ENCODE measurements around the gene LRSAM1.

Gene LRSAM1

DNA sequence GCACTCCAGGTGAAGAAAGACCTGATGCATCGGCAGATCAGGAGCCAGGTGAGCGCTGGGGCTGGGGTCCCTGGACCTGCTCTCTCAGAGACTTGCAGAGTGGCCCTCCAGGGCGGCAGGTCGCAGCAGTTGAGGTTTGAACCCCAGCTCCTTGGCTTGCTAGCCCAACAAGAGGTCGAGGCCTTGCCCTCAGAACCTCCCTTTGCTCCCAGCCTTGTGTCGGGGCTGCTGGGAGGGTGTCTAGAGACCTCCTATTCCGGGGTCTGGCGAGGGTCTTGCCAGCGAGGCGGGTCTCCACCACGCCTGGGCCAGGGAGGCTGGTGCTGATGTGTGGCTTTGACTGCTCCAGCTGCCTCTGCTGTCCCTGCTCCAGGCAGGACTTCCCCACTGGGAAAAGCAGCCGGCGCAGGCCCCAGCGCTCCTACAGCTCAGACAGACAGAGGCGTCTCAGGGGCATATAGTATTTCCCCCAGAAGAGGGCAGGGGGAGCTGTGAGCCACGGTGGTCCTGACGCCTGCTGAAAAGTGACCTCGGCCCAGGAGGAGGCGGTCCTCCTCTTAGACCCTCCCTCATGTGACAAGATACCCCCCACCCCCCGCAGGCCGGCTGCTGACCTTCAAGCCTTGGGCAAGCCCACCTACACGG, 38.3 kb downstream of the LRSAM1 start:
- TF ChIP-seq, protein P1, sequence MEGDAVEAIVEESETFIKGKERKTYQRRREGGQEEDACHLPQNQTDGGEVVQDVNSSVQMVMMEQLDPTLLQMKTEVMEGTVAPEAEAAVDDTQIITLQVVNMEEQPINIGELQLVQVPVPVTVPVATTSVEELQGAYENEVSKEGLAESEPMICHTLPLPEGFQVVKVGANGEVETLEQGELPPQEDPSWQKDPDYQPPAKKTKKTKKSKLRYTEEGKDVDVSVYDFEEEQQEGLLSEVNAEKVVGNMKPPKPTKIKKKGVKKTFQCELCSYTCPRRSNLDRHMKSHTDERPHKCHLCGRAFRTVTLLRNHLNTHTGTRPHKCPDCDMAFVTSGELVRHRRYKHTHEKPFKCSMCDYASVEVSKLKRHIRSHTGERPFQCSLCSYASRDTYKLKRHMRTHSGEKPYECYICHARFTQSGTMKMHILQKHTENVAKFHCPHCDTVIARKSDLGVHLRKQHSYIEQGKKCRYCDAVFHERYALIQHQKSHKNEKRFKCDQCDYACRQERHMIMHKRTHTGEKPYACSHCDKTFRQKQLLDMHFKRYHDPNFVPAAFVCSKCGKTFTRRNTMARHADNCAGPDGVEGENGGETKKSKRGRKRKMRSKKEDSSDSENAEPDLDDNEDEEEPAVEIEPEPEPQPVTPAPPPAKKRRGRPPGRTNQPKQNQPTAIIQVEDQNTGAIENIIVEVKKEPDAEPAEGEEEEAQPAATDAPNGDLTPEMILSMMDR (conservative IDR thresholded peaks at IDR 0.05; ENCODE audit: low read depth, low read length) = no peak
- DNase-seq (ENCODE audit: low read depth) = no peak
- H3K4me3 ChIP-seq (ENCODE audit: low read depth, low read length) = no peak overlapping the region

DNA sequence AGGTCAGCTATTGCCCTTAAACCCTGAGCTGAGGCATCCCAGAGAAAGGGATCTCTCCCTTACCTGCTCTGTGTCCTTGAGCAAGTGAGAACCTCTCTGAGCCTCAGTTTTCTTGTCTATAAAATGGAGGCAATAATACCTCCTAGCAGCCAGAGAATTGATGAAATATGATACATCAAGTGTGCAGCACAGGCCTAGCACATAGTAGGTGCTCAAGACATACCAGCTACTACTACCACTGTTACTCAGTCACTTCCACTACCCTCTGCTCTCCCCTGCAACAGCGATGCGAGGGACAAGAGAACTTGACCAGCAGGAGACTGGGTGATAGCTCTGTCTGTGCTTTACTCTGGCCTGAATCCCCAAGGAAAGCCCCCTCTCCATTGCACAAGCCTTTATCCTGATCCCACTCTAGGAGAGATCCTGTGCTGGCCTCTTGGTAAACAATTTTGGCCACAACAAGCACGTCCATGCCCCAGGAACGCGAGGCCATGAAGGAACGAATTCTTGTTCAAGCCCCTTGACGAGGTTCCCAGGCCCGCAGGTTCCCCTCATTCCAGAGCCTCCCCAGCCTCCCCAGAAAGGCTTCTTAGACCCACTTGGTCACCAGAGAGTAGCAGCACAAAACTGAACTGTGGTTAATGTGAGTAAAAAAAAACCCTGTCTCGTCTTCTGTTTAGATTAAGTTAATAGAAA, 39.4 kb downstream of the LRSAM1 start:
- no peak overlapping the region for H3K4me3 ChIP-seq (ENCODE audit: low read depth, low read length)
- DNase-seq (ENCODE audit: low read depth) = peak; percentile 26
- TF ChIP-seq, protein P1 (conservative IDR thresholded peaks at IDR 0.05; ENCODE audit: low read depth, low read length) = no peak

DNA sequence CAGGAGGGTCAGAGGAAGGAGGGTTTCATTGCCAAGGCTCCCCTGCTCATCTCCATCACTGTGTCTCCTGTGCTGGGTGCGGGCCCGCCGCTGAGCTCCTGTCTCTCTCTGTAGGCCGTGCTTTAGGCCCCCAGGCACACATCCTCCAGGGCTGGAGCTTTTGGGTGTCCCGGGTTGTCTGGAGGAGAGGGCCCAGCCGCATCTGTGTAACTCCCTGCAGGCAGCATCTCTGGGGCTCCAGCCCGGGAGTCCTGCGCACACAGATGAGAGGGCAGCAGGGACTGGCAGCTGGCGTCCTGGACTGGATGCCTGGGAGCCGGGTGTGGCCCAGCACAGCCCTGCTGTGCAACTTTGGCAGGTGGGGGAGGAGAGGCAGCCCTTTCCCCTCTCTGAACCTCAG, 40.2 kb downstream of the LRSAM1 start:
- no peak overlapping the region for H3K4me3 ChIP-seq (ENCODE audit: low read depth, low read length)
- TF ChIP-seq, protein P1 (conservative IDR thresholded peaks at IDR 0.05; ENCODE audit: low read depth, low read length) = no peak
- DNase-seq (ENCODE audit: low read depth) = no peak

DNA sequence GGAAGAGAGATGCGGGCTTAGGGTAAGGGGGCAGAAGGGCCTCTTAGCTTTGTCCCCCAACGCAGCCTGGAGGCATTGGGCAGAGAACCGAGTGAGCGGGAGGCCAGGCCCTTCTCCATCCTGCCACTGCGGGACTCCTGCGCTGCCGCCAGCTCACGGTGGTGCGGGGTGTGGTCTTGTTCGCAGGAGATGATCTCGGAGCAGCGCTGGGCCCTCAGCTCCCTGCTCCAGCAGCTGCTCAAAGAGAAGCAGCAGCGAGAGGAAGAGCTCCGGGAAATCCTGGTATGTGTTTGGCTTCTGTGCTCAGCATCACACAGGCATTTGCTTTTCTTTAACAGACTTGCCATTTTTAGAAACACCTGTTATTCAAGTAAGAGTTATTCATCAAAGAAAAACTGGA, 41.3 kb downstream of the LRSAM1 start:
- H3K4me3 ChIP-seq (ENCODE audit: low read depth, low read length) = no peak overlapping the region
- TF ChIP-seq, protein P1 (conservative IDR thresholded peaks at IDR 0.05; ENCODE audit: low read depth, low read length) = no peak
- DNase-seq (ENCODE audit: low read depth) = no peak

DNA sequence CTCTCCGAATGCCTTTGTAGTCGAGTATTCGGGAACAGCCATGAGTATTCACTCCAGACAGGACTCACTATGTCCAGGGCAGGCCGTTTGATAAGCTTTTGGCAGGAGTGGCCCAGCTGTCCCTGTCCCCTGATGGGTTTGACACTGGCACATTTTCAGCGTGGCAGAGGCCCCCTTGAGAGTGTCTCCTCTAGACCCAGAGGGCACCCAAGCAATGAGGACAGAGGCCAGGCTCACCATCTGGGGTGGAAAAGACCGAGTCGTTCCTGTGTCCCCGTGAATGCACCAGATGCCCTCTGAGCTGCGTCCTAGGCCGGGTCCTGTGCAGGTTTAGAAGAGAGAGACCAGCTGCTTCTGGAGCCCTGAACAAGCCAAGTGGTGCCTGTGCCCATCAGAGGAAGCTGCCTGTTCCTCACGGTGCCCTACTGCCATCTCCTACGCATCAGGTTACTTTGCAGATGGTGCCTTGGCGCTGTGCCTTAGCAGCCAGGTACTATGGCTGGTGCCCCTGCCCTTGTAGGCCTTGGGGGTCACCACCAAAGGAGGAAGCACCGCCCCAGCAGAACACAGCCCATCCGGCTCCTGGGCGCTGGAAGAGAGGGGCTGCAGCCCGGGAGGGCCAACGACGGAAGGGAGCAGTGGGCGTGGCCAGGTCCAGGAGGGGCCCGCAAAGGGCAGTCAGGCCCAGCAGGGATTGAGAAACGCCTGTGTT, 42.4 kb downstream of the LRSAM1 start:
- H3K4me3 ChIP-seq (ENCODE audit: low read depth, low read length) = no peak overlapping the region
- TF ChIP-seq, protein P1 (conservative IDR thresholded peaks at IDR 0.05; ENCODE audit: low read depth, low read length) = no peak
- DNase-seq (ENCODE audit: low read depth) = no peak

DNA sequence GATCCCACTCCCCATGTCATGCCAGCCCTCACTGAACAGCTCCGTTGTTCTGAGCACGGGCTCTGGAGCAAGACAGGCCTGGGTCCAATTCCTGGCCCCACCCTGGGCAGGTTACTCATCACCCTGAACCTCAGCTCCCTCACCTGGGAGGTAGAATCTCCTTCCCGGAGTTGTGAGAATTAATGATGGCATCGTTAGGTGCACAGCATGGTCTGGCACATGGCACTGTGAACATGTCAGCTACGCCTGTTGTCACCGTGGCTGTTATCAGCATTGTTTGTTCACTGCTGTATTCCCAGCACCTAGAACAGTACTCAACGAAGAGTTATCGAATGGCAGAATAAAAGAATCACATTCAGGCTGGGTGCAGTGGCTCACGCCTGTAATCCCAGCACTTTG, 43.0 kb downstream of the LRSAM1 start:
- H3K4me3 ChIP-seq (ENCODE audit: low read depth, low read length) = no peak overlapping the region
- TF ChIP-seq, protein P1 (conservative IDR thresholded peaks at IDR 0.05; ENCODE audit: low read depth, low read length) = no peak
- no peak for DNase-seq (ENCODE audit: low read depth)

Data from choroid plexus epithelial cell (primary cell).